H1 (cell line): ENCODE results near the gene VSIR. TPM values are rescaled to one million over a fixed set of nuclear protein-coding genes. Genes with fewer than 3 reads are reported as not detected.

ENCODE experiments used
- CTCF ChIA-PET: fragments of 300-600 bp; sonication (Branson Sonifier 250); formaldehyde crosslinking; loops from one replicate; lab custom pipeline; 2021; ENCODE audit not compliant: partially characterized antibody; lab: Charles Lee
- POLR2A ChIA-PET: fragments of 300-600 bp; sonication (Branson Sonifier 250); formaldehyde crosslinking; loops from one replicate; lab custom pipeline; 2021; ENCODE audit warnings: inconsistent platforms; ENCODE audit not compliant: partially characterized antibody; lab: Charles Lee
- DNase-seq, 2 experiments: peaks; one replicate each; pipeline versions ENCODE4 v3.0.0 to v3.0.0-alpha.2; 2010 to 2022; ENCODE audit warnings: low spot score in 2 of 2, low read depth in 1 of 2, mixed read lengths in 1 of 2
- FAIRE-seq: peaks from 2 replicates; lab custom pipeline; 2011; peaks lifted over from hg19 to GRCh38; lab: Jason Lieb, UNC
- H2AFZ ChIP-seq: 2 replicates; pipeline ENCODE4 v1.8.1; 2012; ENCODE audit warnings: low read length, inconsistent platforms
- H2AK5ac ChIP-seq: 2 replicates; pipeline ENCODE4 v1.6.1; 2013; ENCODE audit warnings: low read depth, low read length
- H2BK120ac ChIP-seq: replicated peaks from 2 replicates; pipeline ENCODE3; 2013; ENCODE audit warnings: low read depth, low read length, inconsistent platforms
- H2BK12ac ChIP-seq: 2 replicates; pipeline ENCODE4 v1.6.1; 2013; ENCODE audit warnings: low read depth, low read length
- H2BK15ac ChIP-seq: 2 replicates; pipeline ENCODE4 v1.6.1; 2013; ENCODE audit warnings: low read length
- H2BK20ac ChIP-seq: 2 replicates; pipeline ENCODE4 v1.6.1; 2013; ENCODE audit warnings: low read length
- H2BK5ac ChIP-seq: 2 replicates; pipeline ENCODE4 v1.6.1; 2013; ENCODE audit warnings: low read depth, low read length
- H3K14ac ChIP-seq: 2 replicates; pipeline ENCODE4 v1.6.1; 2013; ENCODE audit warnings: inconsistent platforms; ENCODE audit not compliant: insufficient read length
- H3K18ac ChIP-seq: 2 replicates; pipeline ENCODE4 v1.6.1; 2013; ENCODE audit warnings: low read length; ENCODE audit errors: extremely low read depth
- H3K23ac ChIP-seq: 2 replicates; pipeline ENCODE4 v1.6.1; 2013; ENCODE audit warnings: inconsistent platforms; ENCODE audit not compliant: insufficient read length
- H3K23me2 ChIP-seq: 2 replicates; pipeline ENCODE4 v1.6.1; 2013; ENCODE audit warnings: low read depth, low read length
- H3K27ac ChIP-seq: 2 replicates; pipeline ENCODE4 v1.6.1; 2011; ENCODE audit warnings: low read depth, low read length, inconsistent platforms
- H3K27me3 ChIP-seq, 4 experiments: replicated peaks in 1 of 4; 1 replicate in 1 of 4; 2 replicates in 3 of 4; pipeline versions ENCODE4 v1.6.1 to v1.8.1; 2011 to 2013; ENCODE audit warnings: low read length in 3 of 4, mild to moderate bottlenecking in 3 of 4, inconsistent platforms in 2 of 4, mixed read lengths in 2 of 4, moderate library complexity in 1 of 4; ENCODE audit not compliant: control insufficient read depth in 3 of 4, insufficient read depth in 3 of 4; ENCODE audit errors: extremely low read depth in 1 of 4
- H3K36me3 ChIP-seq, 4 experiments: 2 replicates each; pipeline versions ENCODE4 v1.6.1 to v1.8.1; 2011 to 2013; ENCODE audit warnings: mild to moderate bottlenecking in 4 of 4, low read length in 3 of 4, moderate library complexity in 2 of 4, control low read depth in 1 of 4, inconsistent platforms in 1 of 4; ENCODE audit not compliant: insufficient read depth in 4 of 4, control insufficient read depth in 2 of 4
- H3K4ac ChIP-seq: replicated peaks from 2 replicates; pipeline ENCODE3; 2013; ENCODE audit warnings: low read length, low read depth, mixed read lengths, inconsistent platforms; ENCODE audit not compliant: insufficient read length
- H3K4me1 ChIP-seq, 4 experiments: replicated peaks in 1 of 4; 1 replicate in 1 of 4; 2 replicates in 3 of 4; pipeline versions ENCODE4 v1.6.1 to v1.8.1; 2011 to 2013; ENCODE audit warnings: low read length in 3 of 4, inconsistent platforms in 2 of 4, mixed read lengths in 1 of 4; ENCODE audit not compliant: insufficient read depth in 4 of 4, control insufficient read depth in 3 of 4
- H3K4me2 ChIP-seq, 2 experiments: 2 replicates each; pipeline versions ENCODE4 v1.6.1 to v1.8.1; 2011 to 2013; ENCODE audit warnings: low read depth in 2 of 2, low read length in 2 of 2, control low read depth in 1 of 2, inconsistent platforms in 1 of 2, mild to moderate bottlenecking in 1 of 2; ENCODE audit not compliant: insufficient read depth in 1 of 2
- H3K4me3 ChIP-seq, 4 experiments: fragments of 200-600, 300-600 bp in 1 of 4; sonication (generic), shearing (Covaris generic), sonication (Bioruptor Twin) in 1 of 4; 2 replicates each; pipeline versions ENCODE4 v1.5.1 to v1.8.1; 2011 to 2016; ENCODE audit warnings: low read length in 4 of 4, low read depth in 3 of 4, control low read depth in 2 of 4, inconsistent platforms in 2 of 4, mild to moderate bottlenecking in 2 of 4, mixed read lengths in 1 of 4, moderate library complexity in 1 of 4; ENCODE audit not compliant: insufficient read depth in 2 of 4; ENCODE audit errors: extremely low read depth in 1 of 4
- H3K56ac ChIP-seq: replicated peaks from 2 replicates; pipeline ENCODE3; 2013; ENCODE audit warnings: low read depth, mild to moderate bottlenecking, mixed read lengths, low read length, inconsistent platforms; ENCODE audit not compliant: insufficient read length
- H3K79me1 ChIP-seq: 2 replicates; pipeline ENCODE4 v1.6.1; 2013; ENCODE audit warnings: low read depth, low read length, control low read depth
- H3K79me2 ChIP-seq, 2 experiments: 2 replicates each; pipeline versions ENCODE4 v1.6.1 to v1.8.1; 2012 to 2013; ENCODE audit warnings: low read length in 2 of 2, mild to moderate bottlenecking in 2 of 2, inconsistent platforms in 1 of 2; ENCODE audit not compliant: insufficient read depth in 2 of 2, control insufficient read depth in 1 of 2
- H3K9ac ChIP-seq, 4 experiments: replicated peaks in 1 of 4; 1 replicate in 1 of 4; 2 replicates in 3 of 4; pipeline versions ENCODE4 v1.6.1 to v1.8.1; 2011 to 2013; ENCODE audit warnings: low read depth in 3 of 4, low read length in 3 of 4, control low read depth in 2 of 4, mild to moderate bottlenecking in 2 of 4, moderate library complexity in 2 of 4, inconsistent platforms in 1 of 4; ENCODE audit errors: extremely low read depth in 1 of 4
- H3K9me3 ChIP-seq, 2 experiments: 2 replicates each; pipeline versions ENCODE4 v1.6.1 to v1.8.1; 2012 to 2013; ENCODE audit warnings: mild to moderate bottlenecking in 2 of 2, moderate library complexity in 2 of 2, control low read depth in 1 of 2, inconsistent platforms in 1 of 2, low read depth in 1 of 2, low read length in 1 of 2, mixed read lengths in 1 of 2; ENCODE audit not compliant: insufficient read depth in 2 of 2
- H4K20me1 ChIP-seq, 2 experiments: replicated peaks in 1 of 2; 2 replicates each; pipeline versions ENCODE3 to v1.8.1; 2011 to 2013; ENCODE audit warnings: inconsistent platforms in 2 of 2, low read length in 2 of 2, mild to moderate bottlenecking in 1 of 2; ENCODE audit not compliant: insufficient read depth in 2 of 2, control insufficient read depth in 1 of 2
- H4K5ac ChIP-seq: 2 replicates; pipeline ENCODE4 v1.6.1; 2013; ENCODE audit warnings: low read length, low read depth, mixed read lengths, inconsistent platforms; ENCODE audit not compliant: insufficient read length
- H4K8ac ChIP-seq: 2 replicates; pipeline ENCODE4 v1.8.0; 2013; ENCODE audit warnings: mild to moderate bottlenecking, moderate library complexity, low read length, inconsistent platforms; ENCODE audit not compliant: insufficient read depth; ENCODE audit errors: extremely low read depth
- H4K91ac ChIP-seq: replicated peaks from 2 replicates; pipeline ENCODE3; 2013; ENCODE audit warnings: low read length, mixed read lengths, inconsistent platforms; ENCODE audit not compliant: insufficient read length
- ASH2L ChIP-seq: fragments of 200-600, 300-600 bp; sonication (generic); IDR thresholded peaks from one replicate; pipeline ENCODE4 v1.7.1; 2017; ENCODE audit warnings: low read length
- CHD1 ChIP-seq: IDR thresholded peaks from 2 replicates; pipeline ENCODE4 v1.6.1; 2012; ENCODE audit warnings: low read depth, low read length, improper control_type of control experiment
- GTF2F1 ChIP-seq: IDR thresholded peaks from 2 replicates; pipeline ENCODE4 v1.6.1; 2012; ENCODE audit warnings: low read depth, low read length, improper control_type of control experiment, borderline replicate concordance
- JUN ChIP-seq: IDR thresholded peaks from 2 replicates; pipeline ENCODE4 v1.6.1; 2011; ENCODE audit warnings: low read depth, mild to moderate bottlenecking, improper control_type of control experiment, low read length
- KDM5A ChIP-seq: fragments of 200-600 bp; IDR thresholded peaks from 2 replicates; pipeline ENCODE4 v1.7.1; 2012; ENCODE audit warnings: mild to moderate bottlenecking, low read length, inconsistent platforms, mixed read lengths
- SAP30 ChIP-seq: fragments of 300-600 bp; sonication (generic); IDR thresholded peaks from 2 replicates; pipeline ENCODE4 v1.7.1; 2012; ENCODE audit warnings: low read length, moderate library complexity, mild to moderate bottlenecking, inconsistent platforms; ENCODE audit not compliant: insufficient read depth, insufficient replicate concordance
- SP1 ChIP-seq: IDR thresholded peaks from 2 replicates; pipeline ENCODE4 v1.6.1; 2011; ENCODE audit warnings: low read depth, low read length
- SP2 ChIP-seq: IDR thresholded peaks from 2 replicates; pipeline ENCODE4 v1.6.1; 2012; ENCODE audit warnings: mild to moderate bottlenecking, low read length, inconsistent platforms
- SRF ChIP-seq: IDR thresholded peaks from 2 replicates; pipeline ENCODE4 v1.6.1; 2011; ENCODE audit warnings: mild to moderate bottlenecking, low read depth, low read length, moderate library complexity
- TBP ChIP-seq: IDR thresholded peaks from 2 replicates; pipeline ENCODE4 v1.6.1; 2011; ENCODE audit warnings: low read depth, low read length, improper control_type of control experiment
- TEAD4 ChIP-seq: IDR thresholded peaks from 2 replicates; pipeline ENCODE4 v1.6.1; 2012; ENCODE audit warnings: low read depth, low read length, inconsistent platforms, mixed read lengths
- WGBS, 2 experiments: shearing (Covaris generic) in 1 of 2; methylation state at CpG; one replicate each; pipeline versions ENCODE4 v1.1.6 to v1.1.7; 2013 to 2015; ENCODE audit warnings: low lambda C conversion rate in 2 of 2, mixed read lengths in 2 of 2, inconsistent platforms in 1 of 2, low coverage in 1 of 2, missing lambda C conversion rate in 1 of 2; ENCODE audit not compliant: insufficient replicate concordance in 2 of 2, insufficient coverage in 1 of 2, insufficient read length in 1 of 2; ENCODE audit errors: extremely low coverage in 1 of 2, missing lambda C conversion rate in 1 of 2; 5-methylcytosine and 5-hydroxymethylcytosine counted together
- polyA plus RNA-seq, 7 experiments: library from polyadenylated mRNA; depleted of rRNA in 3 of 7; stranded (reverse) in 5 of 7; unstranded in 2 of 7; fragments of >200 nt in 5 of 7; fragments of 200-250 nt in 2 of 7; gene quantifications; 1 replicate in 5 of 7; 2 replicates in 1 of 7; 4 replicates in 1 of 7; pipeline versions ENCODE4 v1.2.1 to v1.2.3, GENCODE V29; 2011 to 2013; ENCODE audit warnings: missing spikeins in 2 of 7, mixed read lengths in 2 of 7
- total RNA-seq: library from RNA; stranded (reverse); fragmentation: NEBNext Ultra II Directional; extraction: Animal tissue kit (Norgen Biotek cat#: 25700); gene quantifications from 2 replicates; pipeline ENCODE4 v1.2.1, GENCODE V29; 2021
- TF ChIP-seq, protein P1 (sequence below): IDR thresholded peaks from 2 replicates; pipeline ENCODE4 v1.6.1; 2012; ENCODE audit warnings: inconsistent platforms

Gene VSIR
- total and polyA plus RNA-seq, 2 of the 8 experiments (the other 6 are each of a cell fraction or from before 2014, with no cell fraction given), result 0.33 TPM; not detected in 1

DNA sequence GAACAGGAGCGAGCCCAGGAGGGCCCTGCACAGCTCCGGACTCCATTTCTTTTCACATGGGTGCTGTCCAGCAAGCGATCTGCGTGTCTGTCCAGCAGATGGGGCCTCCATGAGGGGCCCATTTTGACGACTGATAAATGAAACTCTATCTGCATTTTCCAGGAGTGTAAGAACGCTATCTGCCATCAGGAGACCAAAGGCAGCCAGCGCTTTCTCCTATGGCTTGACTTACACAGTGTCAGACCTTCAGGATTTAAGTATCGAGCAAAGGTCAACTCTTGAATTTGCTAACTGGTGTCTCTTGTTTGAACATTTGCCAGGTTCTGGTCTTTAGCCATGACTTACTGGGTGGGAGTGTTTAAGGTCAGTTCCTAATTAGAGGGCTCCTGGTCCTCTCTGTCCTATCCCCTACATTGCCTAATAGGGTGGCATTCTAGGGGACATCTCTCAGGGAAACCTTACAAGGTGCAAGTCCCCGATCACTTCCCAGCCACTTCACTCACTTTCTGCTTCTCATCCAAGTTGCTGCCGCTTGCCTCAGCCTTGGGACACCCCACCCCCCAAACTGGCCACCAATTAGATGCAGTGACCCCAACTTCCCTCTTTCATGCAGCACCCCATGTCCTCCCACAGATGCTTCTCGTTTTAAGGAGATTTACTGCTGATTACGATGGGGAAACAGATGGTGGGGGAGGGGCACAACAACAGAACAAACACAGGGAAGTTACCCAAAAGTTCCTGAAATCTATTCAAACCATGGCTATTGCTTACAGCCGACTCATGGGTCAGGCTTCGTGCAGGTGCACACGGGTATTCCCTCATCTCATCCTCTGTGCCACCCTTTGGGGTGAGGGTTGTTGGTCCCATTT, 20.0 kb downstream of the VSIR start:
- no peak overlapping the region for H2BK20ac ChIP-seq
- 91% methylated on average over 15 of the region's 15 CpGs; no CpG with 5 or more reads in 1 of the 2 experiments for WGBS, 2 experiments
- H3K23me2 ChIP-seq, result no peaks in the 10 kb centered on the region
- no peaks in the 10 kb centered on the region; a peak in 2 of 7 replicates for H3K27me3 ChIP-seq
- no peak overlapping the region for H3K23ac ChIP-seq
- no peak overlapping the region for H3K9ac ChIP-seq
- ChIA-PET CTCF (interaction anchor here (1.1 to 2.5 kb wide), 9 partner anchors 8 to 221 kb away, joined by 3 to 11 read pairs (median 5); partner anchors contain the start of genes C10orf105 and VSIR), POLR2A (interaction anchor here (0.6 kb wide), 1 partner anchor 61 kb away, joined by 3 read pairs; no protein-coding TSS in a partner anchor)
- H4K5ac ChIP-seq, result no peak overlapping the region
- H4K8ac ChIP-seq, result no peak overlapping the region
- no peak overlapping the region for H2BK120ac ChIP-seq
- no peak overlapping the region for H3K4me3 ChIP-seq
- H3K4me1 ChIP-seq, result peaks cover 0 to 7% (median 4%) of the 10 kb centered on the region in 4 experiments; a peak in 5 of 7 replicates
- H3K27ac ChIP-seq, result no peak overlapping the region
- no peaks in the 10 kb centered on the region for H3K36me3 ChIP-seq
- FAIRE-seq (no peak), DNase-seq (no peak)
- no peak overlapping the region for H2BK5ac ChIP-seq
- no peak overlapping the region for H3K4me2 ChIP-seq
- H3K56ac ChIP-seq, result no peak overlapping the region
- no peak overlapping the region for H2BK12ac ChIP-seq
- H4K91ac ChIP-seq, result no peak overlapping the region
- H3K4ac ChIP-seq, result no peak overlapping the region
- no peaks in the 10 kb centered on the region for H3K79me2 ChIP-seq
- H4K20me1 ChIP-seq, result no peaks in the 10 kb centered on the region
- no peak overlapping the region for H2AK5ac ChIP-seq
- no peaks in the 10 kb centered on the region for H3K79me1 ChIP-seq
- no peak overlapping the region for H3K14ac ChIP-seq
- no peak overlapping the region for H3K18ac ChIP-seq
- H2BK15ac ChIP-seq, result no peak overlapping the region
- H2AFZ ChIP-seq, result no peak overlapping the region
- H3K9me3 ChIP-seq, result no peaks in the 10 kb centered on the region
- TF ChIP-seq, protein P1, sequence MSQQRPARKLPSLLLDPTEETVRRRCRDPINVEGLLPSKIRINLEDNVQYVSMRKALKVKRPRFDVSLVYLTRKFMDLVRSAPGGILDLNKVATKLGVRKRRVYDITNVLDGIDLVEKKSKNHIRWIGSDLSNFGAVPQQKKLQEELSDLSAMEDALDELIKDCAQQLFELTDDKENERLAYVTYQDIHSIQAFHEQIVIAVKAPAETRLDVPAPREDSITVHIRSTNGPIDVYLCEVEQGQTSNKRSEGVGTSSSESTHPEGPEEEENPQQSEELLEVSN, result no peak
- no peak for TF ChIP-seq CHD1
- TF ChIP-seq GTF2F1, result no peak
- TF ChIP-seq SP1, result no peak
- TF ChIP-seq SRF, result no peak
- TF ChIP-seq SP2, result no peak
- no peak for TF ChIP-seq TEAD4
- no peak for TF ChIP-seq KDM5A
- TF ChIP-seq SAP30, result no peak
- TF ChIP-seq ASH2L, result no peak
- TF ChIP-seq TBP, result no peak
- TF ChIP-seq JUN, result no peak
